Activated CD4-positive, CD25-positive, alpha-beta regulatory T cell (primary cell): ENCODE data around the gene APBB2.
"Not testable (repeated sequence)": the region's sequence is repeated elsewhere in the genome, so short reads cannot be mapped to it uniquely, and the experiment has no call there.

Source experiments
- DNase-seq, 4 experiments: peaks; one replicate each; lab custom pipeline; 2025; lab: John Stamatoyannopoulos, UW

Gene APBB2

GRCh38 chr4:40822420-40823166, 391.7 kb downstream of the APBB2 start:
- DNase-seq: no peak

GRCh38 chr4:40820101-40820500, 394.2 kb downstream of the APBB2 start:
- DNase-seq: no peak

- not testable (repeated sequence) for DNase-seq
Measured at GRCh38 chr4:40817157-40817556, 397.2 kb downstream of the APBB2 start.

GRCh38 chr4:40812856-40813255, 401.5 kb downstream of the APBB2 start:
- no peak for DNase-seq

GRCh38 chr4:40812386-40812785, 402.0 kb downstream of the APBB2 start:
- DNase-seq: no peak

- DNase-seq: no peak
Measured at GRCh38 chr4:40811956-40812355, 402.4 kb downstream of the APBB2 start.

GRCh38 chr4:40808926-40809457, 405.4 kb downstream of the APBB2 start:
- no peak for DNase-seq

- no peak for DNase-seq
Measured at GRCh38 chr4:40804598-40804997, 409.7 kb downstream of the APBB2 start.

GRCh38 chr4:40800064-40800463, 414.3 kb downstream of the APBB2 start:
- DNase-seq: no peak

- no peak for DNase-seq
Measured at GRCh38 chr4:40789771-40790170, 424.6 kb downstream of the APBB2 start.

- no peak for DNase-seq
Measured at GRCh38 chr4:40789031-40789430, 425.3 kb downstream of the APBB2 start.

GRCh38 chr4:40788331-40788730, 426.0 kb downstream of the APBB2 start:
- no peak for DNase-seq

GRCh38 chr4:40785727-40786126, 428.6 kb downstream of the APBB2 start:
- no peak for DNase-seq

GRCh38 chr4:40782876-40783275, 431.5 kb downstream of the APBB2 start:
- DNase-seq: no peak

- DNase-seq: no peak
Measured at GRCh38 chr4:40778090-40778489, 436.3 kb downstream of the APBB2 start.

- no peak for DNase-seq
Measured at GRCh38 chr4:40769266-40769665, 445.1 kb downstream of the APBB2 start.

GRCh38 chr4:40763228-40763716, 451.1 kb downstream of the APBB2 start:
- DNase-seq: no peak
